ENCODE measurements around the gene CREBRF.

- TF ChIP-seq YY1 (IDR thresholded peaks at IDR 0.05; ENCODE audit: borderline replicate concordance in 1 of 3, control insufficient read depth in 1 of 3, extremely low read depth in 1 of 3, insufficient read depth in 3 of 3, insufficient read length in 1 of 3, insufficient replicate concordance in 2 of 3, low read depth in 1 of 3, low read length in 2 of 3) (no peak), ZNF644 (tag; IDR thresholded peaks at IDR 0.05; ENCODE audit: low read depth) (no peak), IRF2 (CRISPR knock-in tag; IDR thresholded peaks at IDR 0.05) (no peak), MEF2A (IDR thresholded peaks at IDR 0.05; ENCODE audit: control insufficient read depth, low read depth, low read length) (no peak), ZBTB8A (IDR thresholded peaks at IDR 0.05; ENCODE audit: partially characterized antibody) (no peak), CBX5 (IDR thresholded peaks at IDR 0.05; ENCODE audit: borderline replicate concordance, low read depth) (no peak), CHD2 (IDR thresholded peaks at IDR 0.05; ENCODE audit: low read depth, low read length) (no peak), ZC3H11A (IDR thresholded peaks at IDR 0.05; ENCODE audit: low read depth, low read length) (no peak), E2F5 (CRISPR knock-in tag; IDR thresholded peaks at IDR 0.05) (no peak)
These were observed 44.6 kb upstream of the CREBRF start for GRCh38 chr5:173011566-173011965.
